Endothelial cell of umbilical vein (primary cell): ENCODE results near the gene DYNLT1.

Source experiments
- EZH2 ChIP-seq: IDR thresholded peaks from 2 replicates; pipeline ENCODE4 v1.6.1; 2012; ENCODE audit warnings: borderline replicate concordance, low read depth, mild to moderate bottlenecking, moderate library complexity, low read length, inconsistent platforms; ENCODE audit not compliant: severe bottlenecking
- MYC ChIP-seq: IDR thresholded peaks from one replicate; pipeline ENCODE4 v1.6.1; 2011; ENCODE audit warnings: mild to moderate bottlenecking, low read depth, low read length
- POLR2A ChIP-seq: IDR thresholded peaks from 2 replicates; pipeline ENCODE4 v1.6.1; 2012; ENCODE audit warnings: low read depth, mild to moderate bottlenecking, control low read depth, low read length
- TF ChIP-seq, protein P1 (sequence below), 2 donors: IDR thresholded peaks; 1 replicate in 1 of 2; 2 replicates in 1 of 2; pipeline ENCODE4 v1.5.1; 2011; ENCODE audit warnings: low read length in 2 of 2, mild to moderate bottlenecking in 2 of 2, moderate library complexity in 2 of 2, control low read depth in 1 of 2, inconsistent platforms in 1 of 2, low read depth in 1 of 2; ENCODE audit not compliant: insufficient read depth in 1 of 2; ENCODE audit errors: extremely low read depth in 1 of 2

DNA sequence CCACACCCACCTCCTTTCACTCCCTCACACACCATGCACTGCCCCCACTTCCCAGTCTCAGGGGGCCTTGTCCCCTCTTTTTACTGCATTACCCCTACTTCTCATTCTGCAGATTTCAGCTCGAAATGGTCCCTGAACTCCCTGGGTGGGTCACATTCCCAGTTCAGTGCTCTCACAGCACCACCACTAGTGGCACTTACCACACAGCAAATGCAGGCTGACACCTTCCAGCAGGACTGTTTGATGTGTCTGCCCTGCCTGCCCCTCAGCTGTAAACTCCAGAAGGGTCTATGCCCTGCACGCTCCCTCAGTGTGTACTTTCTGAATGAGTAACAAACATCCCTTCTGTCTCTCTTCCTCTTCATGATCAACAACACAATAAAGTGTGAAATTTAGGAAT lies 4.0 kb downstream of the DYNLT1 start:
- TF ChIP-seq POLR2A (no peak), EZH2 (no peak), MYC (no peak)
- TF ChIP-seq, protein P1, sequence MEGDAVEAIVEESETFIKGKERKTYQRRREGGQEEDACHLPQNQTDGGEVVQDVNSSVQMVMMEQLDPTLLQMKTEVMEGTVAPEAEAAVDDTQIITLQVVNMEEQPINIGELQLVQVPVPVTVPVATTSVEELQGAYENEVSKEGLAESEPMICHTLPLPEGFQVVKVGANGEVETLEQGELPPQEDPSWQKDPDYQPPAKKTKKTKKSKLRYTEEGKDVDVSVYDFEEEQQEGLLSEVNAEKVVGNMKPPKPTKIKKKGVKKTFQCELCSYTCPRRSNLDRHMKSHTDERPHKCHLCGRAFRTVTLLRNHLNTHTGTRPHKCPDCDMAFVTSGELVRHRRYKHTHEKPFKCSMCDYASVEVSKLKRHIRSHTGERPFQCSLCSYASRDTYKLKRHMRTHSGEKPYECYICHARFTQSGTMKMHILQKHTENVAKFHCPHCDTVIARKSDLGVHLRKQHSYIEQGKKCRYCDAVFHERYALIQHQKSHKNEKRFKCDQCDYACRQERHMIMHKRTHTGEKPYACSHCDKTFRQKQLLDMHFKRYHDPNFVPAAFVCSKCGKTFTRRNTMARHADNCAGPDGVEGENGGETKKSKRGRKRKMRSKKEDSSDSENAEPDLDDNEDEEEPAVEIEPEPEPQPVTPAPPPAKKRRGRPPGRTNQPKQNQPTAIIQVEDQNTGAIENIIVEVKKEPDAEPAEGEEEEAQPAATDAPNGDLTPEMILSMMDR (IDR thresholded peaks at IDR 0.05; ENCODE audit: extremely low read depth in 1 of 2, insufficient read depth in 1 of 2, low read depth in 1 of 2, low read length in 2 of 2) = no peak
